ENCODE data around the gene MOCOS. TPM values are rescaled to one million over a fixed set of nuclear protein-coding genes. Genes with fewer than 3 reads are reported as not detected.

Gene MOCOS
- total RNA-seq, 1 donor: 13.1 TPM

- H3K4me3 ChIP-seq (ENCODE audit: low read depth, low read length): no peak overlapping the region
- DNase-seq (ENCODE audit: low read depth): no peak
- TF ChIP-seq CTCF (IDR thresholded peaks at IDR 0.05; ENCODE audit: insufficient read depth, low read length): no peak
Observed at GRCh38 chr18:36274083-36274715, 86.9 kb downstream of the MOCOS start.

GRCh38 chr18:36275561-36275960 lies 88.3 kb downstream of the MOCOS start:
- no peak for TF ChIP-seq CTCF (IDR thresholded peaks at IDR 0.05; ENCODE audit: insufficient read depth, low read length)
- H3K4me3 ChIP-seq (ENCODE audit: low read depth, low read length): no peak overlapping the region
- no peak for DNase-seq (ENCODE audit: low read depth)

GRCh38 chr18:36279001-36279400 lies 91.7 kb downstream of the MOCOS start:
- no peak overlapping the region for H3K4me3 ChIP-seq (ENCODE audit: low read depth, low read length)
- no peak for DNase-seq (ENCODE audit: low read depth)
- TF ChIP-seq CTCF (IDR thresholded peaks at IDR 0.05; ENCODE audit: insufficient read depth, low read length): no peak

- no peak for DNase-seq (ENCODE audit: low read depth)
- no peak for TF ChIP-seq CTCF (IDR thresholded peaks at IDR 0.05; ENCODE audit: insufficient read depth, low read length)
- no peak overlapping the region for H3K4me3 ChIP-seq (ENCODE audit: low read depth, low read length)
Observed at GRCh38 chr18:36281936-36282335, 94.6 kb downstream of the MOCOS start.

GRCh38 chr18:36283448-36283847 lies 96.2 kb downstream of the MOCOS start:
- no peak for DNase-seq (ENCODE audit: low read depth)
- H3K4me3 ChIP-seq (ENCODE audit: low read depth, low read length): no peak overlapping the region

GRCh38 chr18:36284268-36284667 lies 97.0 kb downstream of the MOCOS start:
- no peak for TF ChIP-seq CTCF (IDR thresholded peaks at IDR 0.05; ENCODE audit: insufficient read depth, low read length)
- no peak overlapping the region for H3K4me3 ChIP-seq (ENCODE audit: low read depth, low read length)
- no peak for DNase-seq (ENCODE audit: low read depth)

More at GRCh38 chr18:36283448-36283847, 96.2 kb downstream of the MOCOS start:
- TF ChIP-seq CTCF (IDR thresholded peaks at IDR 0.05; ENCODE audit: insufficient read depth, low read length): no peak

Measured in fibroblast of the aortic adventitia (primary cell).